ENCODE results near the gene TNIK. TPM values are rescaled to one million over a fixed set of nuclear protein-coding genes. Genes with fewer than 3 reads are reported as not detected.
"Not testable (repeated sequence)": the region's sequence is repeated elsewhere in the genome, so short reads cannot be mapped to it uniquely, and the experiment has no call there.

The TNIK gene
- total RNA-seq, 2 experiments from 2014 or later: 55.2 to 56.9 TPM

GRCh38 chr3:171132873-171133272 lies 327.3 kb downstream of the TNIK start:
- H3K27me3 Mint-ChIP-seq: no peaks in the 10 kb centered on the region
- H3K36me3 Mint-ChIP-seq (ENCODE audit: low read depth): peaks cover 29% of the 10 kb centered on the region
- DNase-seq: no peak
- H3K4me3 Mint-ChIP-seq: no peak overlapping the region
- H3K4me1 Mint-ChIP-seq: peaks cover 6% of the 10 kb centered on the region
- no peak overlapping the region for H3K27ac Mint-ChIP-seq
- POLR2A ChIA-PET: no interaction called here
- H3K9me3 Mint-ChIP-seq: no peaks in the 10 kb centered on the region
- CTCF ChIA-PET: no interaction called here

GRCh38 chr3:171129827-171130226 lies 330.4 kb downstream of the TNIK start:
- no peak overlapping the region for H3K27ac Mint-ChIP-seq
- H3K27me3 Mint-ChIP-seq: no peaks in the 10 kb centered on the region
- POLR2A ChIA-PET: no interaction called here
- CTCF ChIA-PET: interaction anchor here (1.4 kb wide), 1 partner anchor 12 kb away, joined by 3 read pairs; no protein-coding TSS in a partner anchor
- H3K36me3 Mint-ChIP-seq (ENCODE audit: low read depth): peaks cover 27% of the 10 kb centered on the region
- H3K9me3 Mint-ChIP-seq: no peaks in the 10 kb centered on the region
- no peak for DNase-seq
- H3K4me1 Mint-ChIP-seq: peaks cover 6% of the 10 kb centered on the region
- H3K4me3 Mint-ChIP-seq: no peak overlapping the region

DNA sequence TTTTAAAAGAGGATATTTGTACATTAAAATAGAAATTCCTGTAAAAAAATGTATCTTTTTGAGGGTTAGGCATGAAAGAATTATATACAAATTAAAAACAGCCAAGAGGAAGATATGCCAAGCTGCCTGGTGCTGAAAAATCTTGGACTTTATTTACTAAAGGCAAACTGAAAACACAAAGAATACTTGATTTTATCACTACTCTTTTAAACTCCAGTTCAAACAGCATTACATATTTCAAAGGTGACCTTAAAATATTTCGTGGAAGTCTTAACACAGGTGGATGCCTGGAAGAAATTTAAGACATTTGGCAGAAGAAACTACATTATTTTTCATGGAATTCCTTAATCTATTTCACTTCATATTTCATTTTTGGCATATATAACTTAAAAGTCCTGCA lies 332.6 kb downstream of the TNIK start:
- POLR2A ChIA-PET: no interaction called here
- no peak overlapping the region for H3K27ac Mint-ChIP-seq
- H3K9me3 Mint-ChIP-seq: no peaks in the 10 kb centered on the region
- no peaks in the 10 kb centered on the region for H3K27me3 Mint-ChIP-seq
- peaks cover 45% of the 10 kb centered on the region for H3K36me3 Mint-ChIP-seq (ENCODE audit: low read depth)
- no peaks in the 10 kb centered on the region for H3K4me1 Mint-ChIP-seq
- no peak for DNase-seq
- H3K4me3 Mint-ChIP-seq: no peak overlapping the region
- CTCF ChIA-PET: interaction anchor here (1.2 kb wide), 1 partner anchor 14 kb away, joined by 4 read pairs; no protein-coding TSS in a partner anchor

- ChIA-PET POLR2A (no interaction called here), CTCF (interaction anchor here (1.2 kb wide), 1 partner anchor 13 kb away, joined by 4 read pairs; no protein-coding TSS in a partner anchor)
- Mint-ChIP-seq H3K4me3 (no peak overlapping the region), H3K9me3 (no peaks in the 10 kb centered on the region), H3K4me1 (no peaks in the 10 kb centered on the region), H3K27me3 (no peaks in the 10 kb centered on the region), H3K36me3 (ENCODE audit: low read depth) (peaks cover 51% of the 10 kb centered on the region), H3K27ac (no peak overlapping the region)
- no peak for DNase-seq
Measured at GRCh38 chr3:171126478-171127209, 333.6 kb downstream of the TNIK start.

DNA sequence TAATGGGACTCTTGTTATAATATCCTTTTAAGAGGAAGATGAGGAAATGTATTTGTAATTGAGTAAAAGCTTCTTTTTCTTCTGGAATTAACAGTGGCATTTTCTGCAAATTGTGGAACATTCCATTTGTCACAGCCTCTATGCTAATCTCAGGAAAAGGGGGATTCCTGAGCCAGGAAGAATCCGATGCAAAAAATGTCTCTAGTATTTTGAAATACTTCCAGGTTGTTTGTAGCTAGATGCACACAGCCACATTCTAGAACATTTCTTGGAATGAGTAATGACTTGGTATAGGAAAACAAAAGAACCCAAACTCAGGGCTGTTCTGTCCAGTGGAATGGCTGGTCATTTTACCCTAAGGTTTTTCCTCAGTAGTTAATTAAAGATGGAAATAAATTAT lies 335.2 kb downstream of the TNIK start:
- CTCF ChIA-PET: interaction anchor here (0.8 to 1.4 kb wide), 2 partner anchors 38 to 59 kb away, joined by 3 to 4 read pairs; no protein-coding TSS in a partner anchor
- H3K4me3 Mint-ChIP-seq: no peak overlapping the region

GRCh38 chr3:171123915-171124314 lies 336.3 kb downstream of the TNIK start:
- no peak overlapping the region for H3K27ac Mint-ChIP-seq
- no peak for DNase-seq
- no peaks in the 10 kb centered on the region for H3K27me3 Mint-ChIP-seq
- H3K4me1 Mint-ChIP-seq: no peaks in the 10 kb centered on the region
- peaks cover 9% of the 10 kb centered on the region for H3K9me3 Mint-ChIP-seq
- no peak overlapping the region for H3K4me3 Mint-ChIP-seq
- CTCF ChIA-PET: interaction anchor here (0.6 to 1.4 kb wide), 2 partner anchors 39 to 440 kb away, joined by 4 read pairs; no protein-coding TSS in a partner anchor
- H3K36me3 Mint-ChIP-seq (ENCODE audit: low read depth): peaks cover 71% of the 10 kb centered on the region
- POLR2A ChIA-PET: no interaction called here

More for the DNA sequence above, 335.2 kb downstream of the TNIK start:
- POLR2A ChIA-PET: no interaction called here
- no peak for DNase-seq
- H3K9me3 Mint-ChIP-seq: peaks cover 5% of the 10 kb centered on the region
- no peaks in the 10 kb centered on the region for H3K27me3 Mint-ChIP-seq
- peaks cover 64% of the 10 kb centered on the region for H3K36me3 Mint-ChIP-seq (ENCODE audit: low read depth)
- no peaks in the 10 kb centered on the region for H3K4me1 Mint-ChIP-seq
- H3K27ac Mint-ChIP-seq: no peak overlapping the region

GRCh38 chr3:171122861-171123260 lies 337.3 kb downstream of the TNIK start:
- Mint-ChIP-seq H3K27ac (no peak overlapping the region), H3K27me3 (no peaks in the 10 kb centered on the region), H3K4me1 (no peaks in the 10 kb centered on the region), H3K36me3 (ENCODE audit: low read depth) (peaks cover 69% of the 10 kb centered on the region), H3K4me3 (no peak overlapping the region), H3K9me3 (peaks cover 9% of the 10 kb centered on the region)
- ChIA-PET CTCF (no interaction called here), POLR2A (no interaction called here)
- DNase-seq: no peak

- Mint-ChIP-seq H3K9me3 (peaks cover 9% of the 10 kb centered on the region), H3K27me3 (no peaks in the 10 kb centered on the region), H3K36me3 (ENCODE audit: low read depth) (peaks cover 69% of the 10 kb centered on the region), H3K4me1 (no peaks in the 10 kb centered on the region), H3K27ac (no peak overlapping the region), H3K4me3 (no peak overlapping the region)
- ChIA-PET CTCF (no interaction called here), POLR2A (no interaction called here)
- no peak for DNase-seq
Measured at GRCh38 chr3:171122240-171122639, 338.0 kb downstream of the TNIK start.

- peaks cover 9% of the 10 kb centered on the region for H3K9me3 Mint-ChIP-seq
- H3K27me3 Mint-ChIP-seq: no peaks in the 10 kb centered on the region
- DNase-seq: no peak
- no peak overlapping the region for H3K27ac Mint-ChIP-seq
- peaks cover 71% of the 10 kb centered on the region for H3K36me3 Mint-ChIP-seq (ENCODE audit: low read depth)
- ChIA-PET CTCF (no interaction called here), POLR2A (no interaction called here)
- no peak overlapping the region for H3K4me3 Mint-ChIP-seq
- no peaks in the 10 kb centered on the region for H3K4me1 Mint-ChIP-seq
Measured at GRCh38 chr3:171121801-171122200, 338.4 kb downstream of the TNIK start.

DNA sequence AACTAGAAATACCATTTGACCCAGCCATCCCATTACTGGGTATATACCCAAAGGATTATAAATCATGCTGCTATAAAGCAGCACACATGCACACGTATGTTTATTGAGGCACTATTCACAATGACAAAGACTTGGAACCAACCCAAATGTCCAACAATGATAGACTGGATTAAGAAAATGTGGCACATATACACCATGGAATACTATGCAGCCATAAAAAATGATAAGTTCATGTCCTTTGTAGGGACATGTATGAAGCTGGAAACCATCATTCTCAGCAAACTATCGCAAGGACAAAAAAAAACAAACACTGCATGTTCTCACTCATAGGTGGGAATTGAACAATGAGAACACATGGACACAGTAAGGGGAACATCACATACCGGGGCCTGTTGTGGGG lies 340.8 kb downstream of the TNIK start:
- H3K9me3 Mint-ChIP-seq, H3K27ac Mint-ChIP-seq, CTCF ChIA-PET, H3K27me3 Mint-ChIP-seq, H3K4me1 Mint-ChIP-seq, DNase-seq, H3K4me3 Mint-ChIP-seq, POLR2A ChIA-PET: not testable (repeated sequence)
- peaks cover 65% of the 10 kb centered on the region for H3K36me3 Mint-ChIP-seq (ENCODE audit: low read depth)

DNA sequence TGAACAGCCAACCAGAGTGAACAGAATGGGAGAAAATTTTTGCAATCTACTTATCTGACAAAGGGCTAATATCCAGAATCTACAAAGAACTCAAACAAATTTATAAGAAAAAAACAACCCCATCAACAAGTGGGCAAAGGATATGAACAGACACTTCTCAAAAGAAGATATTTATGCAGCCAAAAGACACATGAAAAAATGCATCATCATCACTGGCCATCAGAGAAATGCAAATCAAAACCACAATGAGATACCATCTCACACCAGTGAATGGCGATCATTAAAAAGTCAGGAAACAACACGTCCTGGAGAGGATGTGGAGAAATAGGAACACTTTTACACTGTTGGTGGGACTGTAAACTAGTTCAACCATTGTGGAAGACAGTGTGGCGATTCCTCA lies 341.2 kb downstream of the TNIK start:
- H3K9me3 Mint-ChIP-seq, H3K27ac Mint-ChIP-seq, POLR2A ChIA-PET, H3K27me3 Mint-ChIP-seq, DNase-seq, H3K4me1 Mint-ChIP-seq, H3K4me3 Mint-ChIP-seq, CTCF ChIA-PET: not testable (repeated sequence)
- H3K36me3 Mint-ChIP-seq (ENCODE audit: low read depth): peaks cover 63% of the 10 kb centered on the region

DNA sequence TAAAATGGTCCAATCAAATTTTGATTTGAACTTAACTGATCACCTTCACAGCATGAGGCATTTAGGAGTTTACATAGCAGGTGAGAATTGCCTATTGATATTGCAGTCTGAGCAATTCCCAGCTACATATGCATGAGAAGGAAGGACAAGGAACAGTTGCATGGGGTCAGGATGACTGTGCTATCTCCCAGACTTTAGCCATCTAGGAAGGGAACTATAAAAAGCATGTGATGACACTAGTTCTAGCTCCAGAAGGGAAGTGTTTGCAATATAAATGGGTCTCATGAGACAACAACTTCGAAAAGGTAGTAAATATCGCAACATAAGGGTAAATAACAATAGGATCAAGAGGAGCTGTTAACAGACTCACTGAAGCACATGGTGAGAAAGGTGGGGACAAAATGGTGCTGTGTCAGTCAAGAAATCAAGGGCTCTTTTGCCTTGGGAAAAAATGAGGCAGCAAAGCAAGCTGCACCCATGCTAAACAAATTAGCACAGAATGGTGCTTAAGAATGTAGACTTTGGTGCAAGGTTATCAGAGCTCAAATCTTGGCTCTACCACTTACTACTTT lies 343.3 kb downstream of the TNIK start:
- CTCF ChIA-PET: no interaction called here
- Mint-ChIP-seq H3K27ac (no peak overlapping the region), H3K9me3 (peaks cover 9% of the 10 kb centered on the region), H3K4me1 (no peaks in the 10 kb centered on the region), H3K27me3 (no peaks in the 10 kb centered on the region), H3K36me3 (ENCODE audit: low read depth) (peaks cover 47% of the 10 kb centered on the region), H3K4me3 (no peak overlapping the region)
- DNase-seq: no peak
- POLR2A ChIA-PET: no interaction called here

- peaks cover 43% of the 10 kb centered on the region for H3K36me3 Mint-ChIP-seq (ENCODE audit: low read depth)
Measured at GRCh38 chr3:171116365-171116764, 343.8 kb downstream of the TNIK start.

More at GRCh38 chr3:171116365-171116764, 343.8 kb downstream of the TNIK start:
- no peak overlapping the region for H3K4me3 Mint-ChIP-seq
- H3K9me3 Mint-ChIP-seq: peaks cover 9% of the 10 kb centered on the region
- ChIA-PET CTCF (no interaction called here), POLR2A (no interaction called here)
- DNase-seq: no peak
- no peaks in the 10 kb centered on the region for H3K4me1 Mint-ChIP-seq
- H3K27me3 Mint-ChIP-seq: no peaks in the 10 kb centered on the region
- no peak overlapping the region for H3K27ac Mint-ChIP-seq
